CD4-positive, alpha-beta memory T cell (primary cell): ENCODE results near the gene SLC44A2. TPM values are rescaled to one million over a fixed set of nuclear protein-coding genes. Genes with fewer than 3 reads are reported as not detected.

ENCODE experiments used
- CTCF ChIA-PET: fragments of 350-600 bp; sonication (Branson Sonifier 250); formaldehyde crosslinking; loops from one replicate; lab custom pipeline; 2021; ENCODE audit warnings: inconsistent platforms; ENCODE audit not compliant: partially characterized antibody; lab: Charles Lee
- POLR2A ChIA-PET: fragments of 350-600 bp; sonication (Branson Sonifier 250); formaldehyde crosslinking; loops from one replicate; lab custom pipeline; 2021; ENCODE audit not compliant: partially characterized antibody; lab: Charles Lee
- DNase-seq, 5 donors: peaks; one replicate each; pipeline versions ENCODE4 v3.0.0 to v3.0.0-alpha.2; 2020 to 2022; ENCODE audit warnings: mixed read lengths in 1 of 5
- H3K27ac ChIP-seq: one replicate; pipeline ENCODE4 v1.7.0; 2013; ENCODE audit warnings: low read depth, low read length
- H3K27me3 ChIP-seq: 2 replicates; pipeline ENCODE4 v1.7.0; 2013; ENCODE audit warnings: mild to moderate bottlenecking, low read length, moderate library complexity; ENCODE audit not compliant: insufficient read depth
- H3K36me3 ChIP-seq: 2 replicates; pipeline ENCODE4 v1.7.0; 2013; ENCODE audit warnings: mild to moderate bottlenecking, low read length, moderate library complexity; ENCODE audit not compliant: insufficient read depth
- H3K4me1 ChIP-seq: 2 replicates; pipeline ENCODE4 v1.7.0; 2013; ENCODE audit warnings: mild to moderate bottlenecking, low read length, moderate library complexity; ENCODE audit not compliant: insufficient read depth
- H3K4me3 ChIP-seq, 2 donors: one replicate each; pipeline ENCODE4 v1.7.0; 2013; ENCODE audit warnings: low read length in 2 of 2, mild to moderate bottlenecking in 1 of 2
- H3K9me3 ChIP-seq, 2 donors: one replicate each; pipeline ENCODE4 v1.7.0; 2013; ENCODE audit warnings: low read length in 2 of 2, control low read depth in 1 of 2; ENCODE audit not compliant: control insufficient read depth in 1 of 2
- H3K27ac Mint-ChIP-seq, 7 donors: one replicate each; pipeline ENCODE4 v1.8.0; 2020 to 2021; ENCODE audit warnings: mixed read lengths in 7 of 7, mild to moderate bottlenecking in 6 of 7, inconsistent platforms in 3 of 7, moderate library complexity in 3 of 7
- H3K27me3 Mint-ChIP-seq, 2 donors: one replicate each; pipeline ENCODE4 v1.8.0; 2020 to 2021; ENCODE audit warnings: mixed read lengths in 2 of 2
- H3K36me3 Mint-ChIP-seq, 2 donors: one replicate each; pipeline ENCODE4 v1.8.0; 2020 to 2021; ENCODE audit warnings: mixed read lengths in 2 of 2, inconsistent platforms in 1 of 2, mild to moderate bottlenecking in 1 of 2
- H3K4me1 Mint-ChIP-seq, 4 donors: one replicate each; pipeline ENCODE4 v1.8.0; 2020 to 2021; ENCODE audit warnings: mixed read lengths in 4 of 4, mild to moderate bottlenecking in 1 of 4
- H3K4me3 Mint-ChIP-seq, 8 donors: one replicate each; pipeline ENCODE4 v1.8.0; 2020 to 2021; ENCODE audit warnings: mixed read lengths in 8 of 8, mild to moderate bottlenecking in 7 of 8, moderate library complexity in 6 of 8, inconsistent platforms in 3 of 8
- H3K9me3 Mint-ChIP-seq, 8 donors: one replicate each; pipeline ENCODE4 v1.8.0; 2020 to 2021; ENCODE audit warnings: mixed read lengths in 8 of 8, mild to moderate bottlenecking in 5 of 8, inconsistent platforms in 3 of 8, moderate library complexity in 1 of 8
- intact Hi-C: fragments of 100-400 bp; cut with micrococcal nuclease; formaldehyde crosslinking; loops from one replicate; pipeline ENCODE4 v1.15.1; 2023
- polyA plus RNA-seq, 2 donors: library from polyadenylated mRNA; unstranded; fragments of 300-500 nt; fragmentation: Illumina TruSeq; gene quantifications; one replicate each; pipeline ENCODE4 v1.2.3, GENCODE V29; 2021
- total RNA-seq, 2 experiments: library from RNA; stranded (reverse); gene quantifications; one replicate each; pipeline ENCODE4 v1.2.3, GENCODE V29; 2021

SLC44A2 gene
- total and polyA plus RNA-seq, 4 experiments from 2014 or later: 195 to 284 (median 204) TPM

- POLR2A ChIA-PET: interaction anchor here (1.0 to 2.4 kb wide), 2 partner anchors 10 to 16 kb away, joined by 3 to 17 read pairs; no protein-coding TSS in a partner anchor
- DNase-seq: no peak
- CTCF ChIA-PET: interaction anchor here (2.5 to 3.6 kb wide), 2 partner anchors 32 kb away, joined by 11 to 18 read pairs; no protein-coding TSS in a partner anchor
- Histone ChIP-seq H3K4me1 (peaks cover 35% of the 10 kb centered on the region), H3K27me3 (no peaks in the 10 kb centered on the region), H3K4me3 (no peak overlapping the region), H3K27ac (no peak overlapping the region), H3K9me3 (no peaks in the 10 kb centered on the region), H3K36me3 (peaks cover 5% of the 10 kb centered on the region)
- Mint-ChIP-seq H3K4me1 (peaks cover 8 to 40% (median 27%) of the 10 kb centered on the region in 4 donors), H3K9me3 (peaks cover 0 to 2% (median 0%) of the 10 kb centered on the region in 8 donors), H3K27me3 (no peaks in the 10 kb centered on the region), H3K36me3 (peaks cover 7 to 10% of the 10 kb centered on the region in 2 donors), H3K27ac (peak overlapping the region in 4 of 7 donors; percentile 29 to 77 (median 43)), H3K4me3 (peak overlapping the region in 1 of 8 donors; percentile 45)
- intact Hi-C loops: no loop called here
Measured at GRCh38 chr19:10612499-10613119, 12.7 kb upstream of the SLC44A2 start.

- Mint-ChIP-seq H3K9me3 (peaks cover 0 to 3% (median 0%) of the 10 kb centered on the region in 8 donors), H3K27ac (peak overlapping the region in 6 of 7 donors; percentile 42 to 89 (median 64)), H3K4me3 (peak overlapping the region in 5 of 8 donors; percentile 34 to 62 (median 46)), H3K36me3 (peaks cover 10 to 16% of the 10 kb centered on the region in 2 donors), H3K27me3 (no peaks in the 10 kb centered on the region), H3K4me1 (peaks cover 12 to 52% (median 32%) of the 10 kb centered on the region in 4 donors)
- no peaks in the 10 kb centered on the region for H3K9me3 ChIP-seq
- DNase-seq: no peak
- no peaks in the 10 kb centered on the region for H3K27me3 ChIP-seq
- H3K36me3 ChIP-seq: peaks cover 5% of the 10 kb centered on the region
- ChIA-PET CTCF (interaction anchor here (1.8 kb wide), 2 partner anchors 11 to 35 kb away, joined by 4 to 7 read pairs; no protein-coding TSS in a partner anchor), POLR2A (interaction anchor here (0.6 to 1.1 kb wide), 3 partner anchors 11 to 130 kb away, joined by 3 to 12 read pairs (median 3); no protein-coding TSS in a partner anchor)
- intact Hi-C loops: no loop called here
- H3K27ac ChIP-seq: no peak overlapping the region
- peaks cover 42% of the 10 kb centered on the region for H3K4me1 ChIP-seq
- H3K4me3 ChIP-seq: no peak overlapping the region
Measured at GRCh38 chr19:10615429-10616023, 9.8 kb upstream of the SLC44A2 start.

DNA sequence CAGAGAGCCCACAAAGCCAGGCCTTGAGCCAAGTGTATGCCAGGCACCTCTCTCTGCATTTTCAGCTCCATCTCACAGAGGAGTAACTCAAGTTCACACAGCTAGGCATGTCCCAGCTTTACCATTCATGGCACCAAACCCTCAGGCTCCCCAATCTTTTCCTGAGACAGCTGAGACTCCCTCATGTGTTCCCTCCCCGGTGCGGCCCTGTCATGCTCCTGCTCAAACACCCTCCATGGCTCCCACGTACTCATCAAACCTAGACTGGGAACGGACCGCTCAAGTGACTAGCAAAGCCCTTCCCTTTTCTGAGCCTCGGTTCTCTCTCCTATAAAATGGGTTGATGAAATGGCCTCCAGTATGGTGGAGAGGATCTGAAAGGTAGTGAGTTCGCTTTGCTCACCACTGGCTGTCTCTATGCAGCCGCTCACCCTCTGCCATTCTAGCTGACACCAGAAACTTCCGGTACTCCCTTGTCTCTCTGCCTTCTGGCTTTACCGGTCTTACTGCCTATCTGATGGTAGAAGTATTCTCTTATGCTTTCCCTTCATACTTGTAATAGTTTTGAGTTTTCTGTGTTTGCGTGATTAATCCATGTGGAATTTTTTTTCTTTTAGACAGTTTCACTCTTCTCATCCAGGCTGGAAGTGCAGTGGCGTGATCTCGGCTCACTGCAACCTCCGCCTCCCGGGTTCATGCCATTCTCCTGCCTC lies 7.8 kb upstream of the SLC44A2 start:
- peaks cover 15 to 26% of the 10 kb centered on the region in 2 donors for H3K36me3 Mint-ChIP-seq
- H3K9me3 ChIP-seq: no peaks in the 10 kb centered on the region
- H3K27ac ChIP-seq: no peak overlapping the region
- peaks cover 41% of the 10 kb centered on the region for H3K4me1 ChIP-seq
- peaks cover 23 to 66% (median 42%) of the 10 kb centered on the region in 4 donors for H3K4me1 Mint-ChIP-seq
- H3K36me3 ChIP-seq: peaks cover 3% of the 10 kb centered on the region
- no peaks in the 10 kb centered on the region for H3K27me3 ChIP-seq
- no peaks in the 10 kb centered on the region for H3K27me3 Mint-ChIP-seq
- ChIA-PET CTCF (interaction anchor here (1.4 to 1.9 kb wide), 3 partner anchors 12 to 82 kb away, joined by 3 to 9 read pairs (median 7); no protein-coding TSS in a partner anchor), POLR2A (interaction anchor here (1.3 to 2.2 kb wide), 2 partner anchors 14 to 21 kb away, joined by 3 to 17 read pairs; no protein-coding TSS in a partner anchor)
- peak overlapping the region in 5 of 7 donors; percentile 31 to 89 (median 82) for H3K27ac Mint-ChIP-seq
- H3K4me3 Mint-ChIP-seq: no peak overlapping the region
- no peak for DNase-seq
- no peak overlapping the region for H3K4me3 ChIP-seq
- intact Hi-C loops: no loop called here
- H3K9me3 Mint-ChIP-seq: peaks cover 0 to 3% (median 0%) of the 10 kb centered on the region in 8 donors

- no peak overlapping the region for H3K4me3 Mint-ChIP-seq
- intact Hi-C loops: no loop called here
- no peaks in the 10 kb centered on the region for H3K27me3 Mint-ChIP-seq
- no peak overlapping the region for H3K27ac ChIP-seq
- H3K9me3 ChIP-seq: no peaks in the 10 kb centered on the region
- H3K4me1 Mint-ChIP-seq: peaks cover 22 to 67% (median 42%) of the 10 kb centered on the region in 4 donors
- no peaks in the 10 kb centered on the region for H3K27me3 ChIP-seq
- peaks cover 11 to 26% of the 10 kb centered on the region in 2 donors for H3K36me3 Mint-ChIP-seq
- H3K36me3 ChIP-seq: no peaks in the 10 kb centered on the region
- no peak overlapping the region for H3K4me3 ChIP-seq
- H3K9me3 Mint-ChIP-seq: peaks cover 0 to 2% (median 0%) of the 10 kb centered on the region in 8 donors
- ChIA-PET CTCF (interaction anchor here (1.2 to 2.9 kb wide), 3 partner anchors 13 to 38 kb away, joined by 6 to 10 read pairs (median 7); no protein-coding TSS in a partner anchor), POLR2A (interaction anchor here (7.1 kb wide), 1 partner anchor 15 kb away, joined by 65 read pairs; no protein-coding TSS in a partner anchor)
- no peak overlapping the region for H3K27ac Mint-ChIP-seq
- no peak for DNase-seq
- peaks cover 53% of the 10 kb centered on the region for H3K4me1 ChIP-seq
Measured at GRCh38 chr19:10618846-10619245, 6.5 kb upstream of the SLC44A2 start.

- DNase-seq: no peak
- POLR2A ChIA-PET: interaction anchor here (1.1 to 7.1 kb wide), 2 partner anchors 17 to 32 kb away, joined by 3 to 65 read pairs; no protein-coding TSS in a partner anchor
- Mint-ChIP-seq H3K9me3 (peaks cover 0 to 2% (median 0%) of the 10 kb centered on the region in 8 donors), H3K4me1 (peaks cover 26 to 67% (median 42%) of the 10 kb centered on the region in 4 donors), H3K27ac (peak overlapping the region; percentile 6 to 86 (median 73)), H3K27me3 (no peaks in the 10 kb centered on the region), H3K36me3 (peaks cover 15 to 28% of the 10 kb centered on the region in 2 donors), H3K4me3 (peak overlapping the region in 2 of 8 donors; percentile 24 to 31)
- CTCF ChIA-PET: interaction anchor here (1.0 to 2.9 kb wide), 4 partner anchors 14 to 39 kb away, joined by 3 to 10 read pairs (median 6); no protein-coding TSS in a partner anchor
- Histone ChIP-seq H3K27me3 (no peaks in the 10 kb centered on the region), H3K4me1 (peaks cover 50% of the 10 kb centered on the region), H3K36me3 (peaks cover under 1% of the 10 kb centered on the region), H3K9me3 (no peaks in the 10 kb centered on the region), H3K27ac (no peak overlapping the region), H3K4me3 (no peak overlapping the region)
- intact Hi-C loops: no loop called here
Measured at GRCh38 chr19:10620786-10621185, 4.6 kb upstream of the SLC44A2 start.

DNA sequence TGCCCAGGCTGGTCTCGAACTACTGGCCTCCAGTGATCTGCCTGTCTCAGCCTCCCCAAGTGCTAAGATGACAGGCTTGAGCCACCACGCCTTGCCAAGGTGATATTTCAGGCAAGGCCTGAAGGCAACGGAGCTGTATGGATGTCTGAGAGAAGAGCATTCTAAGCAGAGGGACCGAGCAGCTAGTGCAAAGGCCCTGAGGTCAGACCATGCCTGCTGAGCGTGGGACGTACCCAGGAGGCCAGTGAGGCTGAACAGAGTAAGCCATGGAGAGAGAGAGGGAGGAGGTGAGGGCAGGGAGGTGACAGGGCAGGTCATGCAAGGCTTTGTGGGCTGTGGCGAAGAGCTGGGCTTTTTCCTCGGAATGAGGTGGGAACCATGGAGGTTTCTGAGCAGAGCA lies 3.4 kb upstream of the SLC44A2 start:
- POLR2A ChIA-PET: interaction anchor here (0.7 to 7.1 kb wide), 6 partner anchors 12 to 49 kb away, joined by 3 to 65 read pairs (median 3); no protein-coding TSS in a partner anchor
- CTCF ChIA-PET: interaction anchor here (1.4 to 2.1 kb wide), 2 partner anchors 22 to 40 kb away, joined by 7 to 10 read pairs; no protein-coding TSS in a partner anchor
- intact Hi-C loops: no loop called here
- Histone ChIP-seq H3K4me1 (peaks cover 47% of the 10 kb centered on the region), H3K9me3 (no peaks in the 10 kb centered on the region), H3K27ac (no peak overlapping the region), H3K36me3 (peaks cover 5% of the 10 kb centered on the region), H3K4me3 (no peak overlapping the region), H3K27me3 (no peaks in the 10 kb centered on the region)
- Mint-ChIP-seq H3K9me3 (peaks cover 0 to 2% (median 0%) of the 10 kb centered on the region in 8 donors), H3K36me3 (peaks cover 15 to 28% of the 10 kb centered on the region in 2 donors), H3K4me1 (peaks cover 28 to 63% (median 37%) of the 10 kb centered on the region in 4 donors), H3K27me3 (no peaks in the 10 kb centered on the region), H3K27ac (peak overlapping the region; percentile 32 to 92 (median 72)), H3K4me3 (no peak overlapping the region)
- DNase-seq: no peak
